HAP-1 (cell line): ENCODE data around the gene DENND1A.
"Not testable (repeated sequence)": the region's sequence is repeated elsewhere in the genome, so short reads cannot be mapped to it uniquely, and the experiment has no call there.

Experiments used
- DNase-seq, 2 experiments: peaks; one replicate each; pipeline ENCODE4 v3.0.0-alpha.2; 2016 to 2020; ENCODE audit warnings: low spot score in 2 of 2
- H3K27me3 ChIP-seq: fragments of 250-450 bp; sonication (Bioruptor Pico); 2 replicates; pipeline ENCODE4 v1.5.1; 2020; ENCODE audit warnings: low read depth, mild to moderate bottlenecking, moderate library complexity
- H3K36me3 ChIP-seq: fragments of 250-450 bp; sonication (Bioruptor Pico); replicated peaks from 2 replicates; pipeline ENCODE4 v1.5.1; 2020; ENCODE audit warnings: mild to moderate bottlenecking
- H3K4me1 ChIP-seq: fragments of 250-450 bp; sonication (Bioruptor Pico); 2 replicates; pipeline ENCODE4 v1.5.1; 2020; ENCODE audit warnings: mild to moderate bottlenecking
- H3K4me3 ChIP-seq: fragments of 250-450 bp; sonication (Bioruptor Pico); 2 replicates; pipeline ENCODE4 v1.5.1; 2020; ENCODE audit warnings: mild to moderate bottlenecking, moderate library complexity
- H3K9me3 ChIP-seq: fragments of 250-450 bp; sonication (Bioruptor Pico); 2 replicates; pipeline ENCODE4 v1.5.1; 2020; ENCODE audit warnings: mild to moderate bottlenecking, moderate library complexity
- in situ Hi-C: fragments of 300-500 bp; cut with MboI; formaldehyde crosslinking; loops from 3 replicates; pipeline ENCODE4 v1.14.3; 2020; ENCODE audit warnings: low sequenced_read_pairs, inconsistent platforms, mixed read lengths

The DENND1A gene

DNA sequence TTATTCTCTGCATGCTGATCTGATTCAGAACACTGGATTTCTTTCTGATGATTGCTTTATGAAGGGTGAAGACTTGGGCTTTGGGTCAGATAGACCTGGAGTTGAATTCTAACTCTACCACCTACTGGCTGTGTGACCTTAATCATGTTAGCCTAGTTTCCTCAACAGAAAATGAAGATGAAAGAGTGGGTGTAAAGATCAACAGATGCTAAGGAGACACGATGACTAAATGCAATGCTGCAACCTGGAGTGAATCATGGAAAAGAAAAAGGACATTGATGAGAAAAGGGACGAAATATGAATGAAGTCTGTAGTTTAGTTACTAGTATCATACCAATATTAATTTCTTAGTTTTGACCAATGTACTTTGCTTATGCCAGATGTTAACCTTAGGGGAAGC, 27.8 kb upstream of the DENND1A start:
- H3K36me3 ChIP-seq = no peaks in the 10 kb centered on the region
- in situ Hi-C loops = no loop called here
- no peak for DNase-seq
- no peak overlapping the region for H3K4me3 ChIP-seq
- H3K4me1 ChIP-seq = no peaks in the 10 kb centered on the region
- H3K9me3 ChIP-seq = no peaks in the 10 kb centered on the region
- peaks cover 5% of the 10 kb centered on the region for H3K27me3 ChIP-seq

DNA sequence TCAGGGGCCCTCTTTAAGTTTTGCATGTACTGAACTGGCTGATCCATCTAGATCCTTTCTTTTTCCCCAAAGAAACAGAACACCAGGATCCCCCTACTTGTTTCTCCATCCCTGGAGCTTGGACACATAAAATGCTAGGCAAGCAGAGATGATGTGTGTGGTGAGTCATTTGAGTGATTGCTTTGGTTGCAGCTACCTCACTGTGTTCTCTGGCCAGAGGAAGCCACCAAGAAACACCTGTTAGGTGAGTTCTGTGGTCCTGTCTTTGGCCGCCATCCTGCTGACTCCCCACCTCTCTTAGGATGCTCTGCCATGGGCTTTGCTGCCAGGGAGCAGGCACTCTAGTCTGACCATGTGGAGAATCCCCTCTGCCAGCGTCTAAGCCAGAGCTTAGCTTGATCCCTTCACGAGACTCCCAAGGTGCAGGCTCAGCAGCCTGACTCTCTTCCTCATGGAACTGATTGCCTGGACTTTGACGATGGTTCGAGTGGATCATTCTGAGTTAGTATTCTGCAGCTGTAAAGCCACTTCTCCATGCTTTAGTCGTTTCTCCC, 27.3 kb upstream of the DENND1A start:
- H3K4me1 ChIP-seq = no peaks in the 10 kb centered on the region
- in situ Hi-C loops = no loop called here
- no peak overlapping the region for H3K4me3 ChIP-seq
- peaks cover 5% of the 10 kb centered on the region for H3K27me3 ChIP-seq
- H3K36me3 ChIP-seq = no peaks in the 10 kb centered on the region
- H3K9me3 ChIP-seq = no peaks in the 10 kb centered on the region
- no peak for DNase-seq

DNA sequence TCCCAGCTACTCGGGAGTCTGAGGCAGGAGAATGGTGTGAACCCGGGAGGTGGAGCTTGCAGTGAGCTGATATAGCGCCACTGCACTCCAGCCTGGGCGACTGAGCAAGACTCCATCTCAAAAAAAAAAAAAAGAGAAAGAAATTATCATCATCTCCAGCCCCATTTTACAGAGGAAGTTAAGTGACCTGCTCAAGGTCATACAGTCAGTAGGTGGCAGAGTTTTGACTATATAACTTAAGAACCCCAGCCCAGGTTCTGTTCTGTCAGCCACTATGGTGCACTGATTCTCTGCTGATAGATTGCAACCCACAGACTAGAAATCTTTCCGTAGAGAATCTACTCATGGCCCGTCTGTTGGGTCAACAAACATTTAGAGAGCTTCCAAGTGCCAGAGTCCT, 25.7 kb upstream of the DENND1A start:
- no peak for DNase-seq
- Histone ChIP-seq H3K4me1 (no peaks in the 10 kb centered on the region), H3K9me3 (no peaks in the 10 kb centered on the region), H3K4me3 (no peak overlapping the region), H3K27me3 (peaks cover 5% of the 10 kb centered on the region), H3K36me3 (no peaks in the 10 kb centered on the region)
- in situ Hi-C loops = no loop called here

DNA sequence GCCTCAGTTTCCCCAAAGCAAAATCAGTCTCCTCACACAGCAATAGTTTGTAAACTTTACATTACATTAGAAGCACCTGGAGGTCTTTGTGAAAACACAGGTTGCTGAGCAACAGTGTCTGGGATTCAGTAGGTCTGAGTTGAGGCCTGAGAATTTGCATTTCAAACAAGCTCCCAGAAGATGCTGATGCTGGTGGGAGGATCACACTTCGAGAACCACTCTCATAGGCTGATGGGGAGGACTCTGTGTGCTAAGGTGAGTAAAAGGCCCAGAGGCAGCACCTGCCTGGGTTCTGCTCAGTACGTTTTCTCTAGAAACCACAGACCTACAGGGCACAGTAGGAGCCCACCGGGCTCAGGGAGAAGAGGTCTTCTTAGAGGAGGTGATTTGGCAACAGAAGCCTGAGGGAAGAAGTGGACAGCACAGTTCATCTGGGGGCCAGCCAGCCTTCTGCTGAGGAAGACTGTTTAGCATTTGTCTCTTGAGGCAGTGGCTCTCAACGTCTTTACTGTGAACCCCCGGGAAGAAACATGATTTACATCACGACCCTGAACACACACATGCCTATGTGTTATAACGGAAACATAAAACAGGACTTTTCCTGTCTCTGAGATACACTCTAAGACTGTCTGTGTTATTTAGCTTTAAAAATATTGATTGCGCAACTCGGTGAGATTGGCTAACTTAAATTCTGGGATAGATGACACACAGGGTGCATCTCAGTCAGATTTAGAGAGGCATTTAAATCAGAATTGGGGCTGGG, 24.8 kb upstream of the DENND1A start:
- H3K36me3 ChIP-seq = no peaks in the 10 kb centered on the region
- no peaks in the 10 kb centered on the region for H3K9me3 ChIP-seq
- in situ Hi-C loops = no loop called here
- no peaks in the 10 kb centered on the region for H3K4me1 ChIP-seq
- peaks cover 5% of the 10 kb centered on the region; the same call in 1 of the 2 replicates for H3K27me3 ChIP-seq
- no peak overlapping the region for H3K4me3 ChIP-seq
- DNase-seq = no peak

DNA sequence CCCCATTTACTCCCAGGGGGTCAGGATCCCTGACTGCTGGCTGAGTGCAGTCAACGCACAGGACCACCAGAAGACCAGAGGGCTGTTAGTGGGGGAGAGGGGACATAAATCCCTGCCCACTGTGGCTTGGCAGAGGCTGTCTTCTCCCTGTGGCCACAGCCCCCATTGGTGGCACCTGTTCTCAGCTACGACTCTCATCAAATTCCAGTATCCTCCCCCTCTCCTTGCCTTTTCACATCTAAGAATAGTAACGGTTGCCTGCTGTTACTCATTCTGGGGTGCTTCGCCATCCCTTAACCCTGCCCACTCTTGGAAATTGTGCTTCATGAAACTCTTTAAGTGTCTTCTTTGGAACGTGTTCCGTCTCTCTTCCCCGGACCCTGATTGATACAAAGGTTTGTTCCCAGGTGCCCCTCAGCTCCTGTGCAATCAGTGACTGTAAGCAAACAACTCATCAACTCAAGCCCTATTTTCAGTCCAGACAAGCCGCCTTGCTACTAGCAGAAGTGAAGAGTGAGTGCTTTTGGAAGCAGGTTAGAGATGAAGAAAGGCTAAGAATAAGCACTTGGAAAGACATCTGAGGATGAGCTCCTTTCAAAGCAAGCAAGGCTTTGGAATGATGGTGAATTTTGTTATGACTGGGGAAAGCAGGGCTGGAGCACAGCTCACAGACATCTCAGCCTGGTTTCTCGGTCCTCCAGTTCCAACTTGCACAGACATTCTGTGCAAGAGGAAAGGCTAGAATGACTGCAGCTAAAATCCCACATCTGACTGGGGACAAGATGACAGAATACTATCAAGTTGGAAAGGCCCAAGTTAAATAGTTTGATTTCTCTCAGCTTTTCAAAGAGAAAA, 22.9 kb upstream of the DENND1A start:
- Histone ChIP-seq H3K9me3 (no peaks in the 10 kb centered on the region), H3K36me3 (no peaks in the 10 kb centered on the region), H3K4me3 (no peak overlapping the region), H3K4me1 (no peaks in the 10 kb centered on the region), H3K27me3 (no peaks in the 10 kb centered on the region; the same call in 1 of the 2 replicates)
- in situ Hi-C loops = no loop called here
- no peak for DNase-seq

DNA sequence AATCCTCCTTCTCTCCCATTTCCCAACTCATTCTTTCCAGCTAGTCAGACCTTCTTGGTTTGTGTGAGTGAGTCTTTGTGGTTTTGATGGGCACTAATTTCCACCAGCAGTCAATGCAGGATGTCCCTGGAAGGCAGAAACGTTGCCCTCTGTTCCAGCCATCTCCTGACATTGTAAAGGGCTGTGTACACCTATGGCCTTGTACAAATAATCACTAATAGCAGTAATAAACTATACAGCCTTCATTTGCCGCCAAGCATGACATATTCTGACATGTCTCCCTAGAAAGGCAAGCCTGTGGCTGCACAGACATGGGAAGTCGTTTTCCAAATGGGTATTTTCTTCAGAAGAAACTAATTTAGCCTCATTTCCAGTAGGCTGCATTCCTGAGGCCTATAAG, 18.4 kb upstream of the DENND1A start:
- Histone ChIP-seq H3K4me1 (no peaks in the 10 kb centered on the region), H3K27me3 (no peaks in the 10 kb centered on the region; the same call in 1 of the 2 replicates), H3K36me3 (no peaks in the 10 kb centered on the region), H3K9me3 (no peaks in the 10 kb centered on the region), H3K4me3 (no peak overlapping the region)
- no peak for DNase-seq
- in situ Hi-C loops = no loop called here

DNA sequence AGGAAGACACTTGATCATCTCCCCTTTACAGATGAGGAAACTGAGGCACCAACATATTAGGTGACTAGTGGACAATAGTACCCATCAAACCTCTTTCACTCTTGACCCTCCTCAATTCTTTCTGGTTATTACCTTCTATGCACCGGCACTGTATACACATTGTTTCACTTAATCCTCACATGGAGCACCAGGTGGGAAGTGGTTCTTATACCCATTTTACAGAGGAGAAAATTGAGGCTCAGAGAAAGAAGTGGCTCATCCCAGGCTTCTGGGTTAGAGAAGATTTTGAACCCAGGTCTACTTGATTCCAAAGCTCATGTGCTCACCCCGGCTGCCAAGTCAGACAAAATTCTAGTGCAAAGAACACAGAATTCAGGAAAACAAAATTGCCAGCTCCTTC, 17.4 kb upstream of the DENND1A start:
- no peaks in the 10 kb centered on the region for H3K4me1 ChIP-seq
- H3K27me3 ChIP-seq = no peaks in the 10 kb centered on the region
- H3K36me3 ChIP-seq = no peaks in the 10 kb centered on the region
- no peak for DNase-seq
- H3K4me3 ChIP-seq = no peak overlapping the region
- no peaks in the 10 kb centered on the region for H3K9me3 ChIP-seq
- in situ Hi-C loops = no loop called here

DNA sequence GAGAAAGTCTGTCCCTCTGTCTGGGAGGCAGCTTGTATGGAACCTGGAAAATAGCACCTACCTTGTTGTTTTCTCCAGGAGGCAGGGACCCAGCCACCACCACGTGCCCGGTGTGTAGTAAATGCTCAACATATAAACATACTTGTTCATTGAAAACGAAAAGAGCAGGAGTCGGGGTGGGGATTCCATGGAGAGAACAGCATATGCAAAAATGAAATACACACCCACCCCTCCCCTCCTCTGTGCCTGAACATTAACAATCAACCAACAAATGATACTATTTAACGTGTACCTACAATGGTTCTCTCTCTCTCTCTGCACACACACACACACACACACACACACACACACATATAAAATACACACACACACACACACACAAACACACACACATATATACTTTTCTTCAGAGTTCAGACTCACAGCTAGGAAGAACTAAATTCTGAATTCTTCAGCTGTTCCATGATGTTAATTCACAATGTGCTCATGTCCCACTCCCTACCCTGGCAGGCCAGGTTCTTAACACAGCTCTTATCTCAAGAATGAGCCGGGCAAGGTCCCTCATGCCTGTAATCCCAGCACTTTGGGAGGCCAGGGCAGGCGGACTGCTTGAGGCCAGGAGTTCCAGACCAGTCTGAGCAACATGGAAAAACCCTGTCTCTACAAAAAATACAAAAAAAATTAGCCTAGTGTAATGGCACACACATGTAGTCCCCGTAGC, 16.3 kb upstream of the DENND1A start:
- no peaks in the 10 kb centered on the region for H3K36me3 ChIP-seq
- H3K9me3 ChIP-seq = no peaks in the 10 kb centered on the region
- H3K4me3 ChIP-seq = no peak overlapping the region
- in situ Hi-C loops = no loop called here
- H3K27me3 ChIP-seq = no peaks in the 10 kb centered on the region
- no peak for DNase-seq
- H3K4me1 ChIP-seq = no peaks in the 10 kb centered on the region

DNA sequence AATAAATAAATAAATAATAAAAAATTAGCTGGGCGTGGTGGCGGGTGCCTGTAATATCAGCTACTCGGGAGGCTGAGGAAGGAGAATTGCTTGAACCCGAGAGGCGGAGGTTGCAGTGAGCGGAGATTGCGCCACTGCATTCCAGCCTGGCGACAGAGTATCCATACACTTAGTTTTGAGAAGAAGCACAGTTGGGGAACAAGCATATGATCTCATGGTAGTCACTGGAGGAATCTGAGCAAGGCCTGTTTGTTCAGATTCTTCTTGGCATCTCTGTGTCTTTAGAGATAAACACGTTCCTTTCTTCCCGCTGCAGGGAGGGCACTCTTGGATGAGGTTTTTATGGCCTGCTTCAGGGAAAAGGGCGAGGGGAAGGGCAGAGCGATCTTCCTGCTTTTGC, 15.6 kb upstream of the DENND1A start:
- DNase-seq = no peak
- in situ Hi-C loops = no loop called here
- H3K4me1 ChIP-seq = no peaks in the 10 kb centered on the region
- H3K9me3 ChIP-seq = no peaks in the 10 kb centered on the region
- H3K4me3 ChIP-seq = no peak overlapping the region
- no peaks in the 10 kb centered on the region for H3K36me3 ChIP-seq
- H3K27me3 ChIP-seq = no peaks in the 10 kb centered on the region

DNA sequence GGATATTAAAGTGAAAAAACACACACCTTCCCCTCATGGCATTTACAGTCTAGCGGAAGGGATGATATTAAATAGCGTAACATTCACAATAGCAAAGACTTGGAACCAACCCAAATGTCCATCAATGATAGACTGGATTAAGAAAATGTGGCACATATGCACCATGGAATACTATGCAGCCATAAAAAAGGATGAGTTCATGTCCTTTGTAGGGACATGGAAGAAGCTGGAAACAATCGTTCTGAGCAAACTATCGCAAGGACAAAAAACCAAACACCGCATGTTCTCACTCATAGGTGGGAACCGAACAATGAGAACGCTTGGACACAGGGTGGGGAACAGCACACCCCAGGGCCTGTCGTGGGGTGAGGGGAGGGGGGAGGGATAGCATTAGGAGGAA, 14.5 kb upstream of the DENND1A start:
- DNase-seq, in situ Hi-C loops, H3K4me1 ChIP-seq: not testable (repeated sequence)

DNA sequence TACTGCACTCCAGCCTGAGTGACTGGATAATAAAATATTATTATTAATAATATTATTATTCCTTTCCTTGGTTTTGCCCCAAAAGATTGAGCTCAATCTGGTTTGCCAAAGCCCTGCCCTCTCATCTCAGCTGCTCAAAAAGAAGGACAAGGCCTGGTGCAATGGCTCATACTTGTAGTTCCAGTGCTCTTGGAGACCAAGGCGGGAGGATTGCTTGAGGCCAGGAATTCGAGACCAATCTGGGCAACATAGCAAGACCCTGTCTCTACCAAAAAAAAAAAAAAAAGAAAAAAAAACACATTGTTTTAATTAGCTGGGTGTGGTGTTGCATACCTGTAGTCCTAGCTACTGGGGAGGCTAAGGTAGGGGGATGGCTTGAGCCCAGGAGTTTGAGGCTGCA, 13.7 kb upstream of the DENND1A start:
- no peaks in the 10 kb centered on the region for H3K36me3 ChIP-seq
- no peaks in the 10 kb centered on the region for H3K9me3 ChIP-seq
- no peak overlapping the region for H3K4me3 ChIP-seq
- DNase-seq = no peak
- H3K27me3 ChIP-seq = no peaks in the 10 kb centered on the region
- in situ Hi-C loops = no loop called here
- H3K4me1 ChIP-seq = no peaks in the 10 kb centered on the region

More for the DNA sequence above, 14.5 kb upstream of the DENND1A start:
- not testable (repeated sequence) for H3K9me3 ChIP-seq, H3K27me3 ChIP-seq, H3K4me3 ChIP-seq, H3K36me3 ChIP-seq

DNA sequence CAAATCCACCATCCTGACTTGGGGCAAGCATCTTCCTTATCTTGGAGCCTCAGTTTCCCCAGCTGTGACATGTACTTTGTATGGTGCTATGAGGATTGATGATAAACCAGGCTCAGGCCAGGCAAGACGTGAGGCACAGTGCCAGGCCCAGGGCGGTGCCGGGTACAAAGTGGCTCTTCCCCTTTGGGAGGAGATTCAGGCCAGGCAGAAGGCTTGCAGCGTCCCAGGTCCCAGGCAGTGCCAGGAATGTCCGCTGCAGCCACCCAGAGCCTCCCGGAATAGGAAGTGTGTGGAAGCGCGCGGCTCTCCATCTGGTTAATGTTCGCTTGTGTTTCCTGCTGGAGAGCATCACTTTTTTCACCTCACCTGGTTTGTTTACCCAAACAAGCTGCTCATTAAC, 12.6 kb upstream of the DENND1A start:
- H3K36me3 ChIP-seq = no peaks in the 10 kb centered on the region
- DNase-seq = no peak
- no peaks in the 10 kb centered on the region for H3K9me3 ChIP-seq
- H3K4me3 ChIP-seq = no peak overlapping the region
- H3K27me3 ChIP-seq = no peaks in the 10 kb centered on the region
- H3K4me1 ChIP-seq = no peaks in the 10 kb centered on the region
- in situ Hi-C loops = no loop called here

DNA sequence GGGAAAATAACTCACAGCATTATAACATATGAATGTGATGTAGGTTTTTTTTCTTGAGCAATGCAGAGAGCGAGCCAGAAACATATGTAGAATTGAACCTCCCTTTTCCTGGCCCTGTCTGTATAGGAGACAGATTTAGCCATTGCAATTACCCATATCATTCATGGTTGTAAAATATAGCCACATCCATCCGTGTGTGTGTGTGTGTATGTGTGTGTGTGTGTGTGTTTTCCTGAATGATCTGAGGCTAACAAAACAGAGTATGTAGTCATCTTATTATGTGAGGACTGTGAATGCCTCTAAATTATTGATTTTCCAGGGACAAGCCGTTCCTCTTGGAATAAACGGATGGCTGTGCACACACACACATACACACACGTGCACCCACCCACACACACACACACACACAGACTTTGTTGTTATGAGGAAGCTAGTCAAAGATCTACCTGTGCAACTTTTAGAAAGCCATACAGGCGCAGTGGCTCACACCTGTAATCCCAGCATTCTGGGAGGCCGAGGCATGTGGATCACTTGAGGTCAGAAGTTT, 11.7 kb upstream of the DENND1A start:
- H3K4me1 ChIP-seq = no peaks in the 10 kb centered on the region
- 0 out of 2 replicates have a peak, but pooled peaks cover 2% of the 10 kb centered on the region for H3K9me3 ChIP-seq
- in situ Hi-C loops = no loop called here
- H3K36me3 ChIP-seq = no peaks in the 10 kb centered on the region
- no peaks in the 10 kb centered on the region for H3K27me3 ChIP-seq
- no peak for DNase-seq
- H3K4me3 ChIP-seq = no peak overlapping the region
